ENCODE results near the gene KBTBD13. TPM values are rescaled to one million over a fixed set of nuclear protein-coding genes. Genes with fewer than 3 reads are reported as not detected.

The KBTBD13 gene
- total and polyA plus RNA-seq, 4 experiments from 2014 or later: not detected

DNA sequence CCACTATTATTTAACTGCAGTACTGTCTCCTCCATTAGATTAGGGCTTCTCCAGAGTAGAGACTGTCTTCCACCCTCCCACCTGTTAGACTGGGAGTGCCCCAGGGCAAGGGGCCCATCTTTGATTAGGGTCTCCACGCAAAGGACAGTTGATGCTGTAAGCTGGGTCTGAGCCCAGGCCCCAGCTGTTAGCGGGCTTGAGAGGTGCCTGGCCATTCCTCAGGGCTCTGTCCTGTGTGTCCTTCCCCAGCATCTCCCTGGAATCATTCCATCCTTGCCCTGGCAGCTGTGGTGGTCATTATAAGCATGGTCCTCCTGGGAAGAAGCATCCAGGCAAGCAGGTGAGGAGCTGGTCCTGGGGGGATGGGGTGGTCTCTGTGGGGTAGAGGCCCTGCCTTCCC, 25.3 kb upstream of the KBTBD13 start:
- Histone ChIP-seq H3K27ac (ENCODE audit: low read depth, low read length) (no peak overlapping the region), H3K27me3 (ENCODE audit: insufficient read depth, low read length) (no peaks in the 10 kb centered on the region), H3K4me1 (ENCODE audit: insufficient read depth, low read length) (peaks cover 13% of the 10 kb centered on the region), H3K9me3 (ENCODE audit: control insufficient read depth in 1 of 2, low read length in 2 of 2) (no peaks in the 10 kb centered on the region), H3K4me3 (ENCODE audit: low read length in 2 of 2) (no peak overlapping the region), H3K36me3 (ENCODE audit: insufficient read depth, low read length) (no peaks in the 10 kb centered on the region)
- Mint-ChIP-seq H3K4me1 (peaks cover 4 to 16% (median 10%) of the 10 kb centered on the region in 4 donors), H3K27ac (peak overlapping the region in 1 of 7 donors; percentile 22), H3K4me3 (no peak overlapping the region), H3K27me3 (peaks cover 0 to 2% of the 10 kb centered on the region in 2 donors), H3K36me3 (no peaks in the 10 kb centered on the region), H3K9me3 (no peaks in the 10 kb centered on the region)
- no peak for DNase-seq
- intact Hi-C loops (cut with micrococcal nuclease): no loop called here
- ChIA-PET CTCF (ENCODE audit: partially characterized antibody) (no interaction called here), POLR2A (ENCODE audit: partially characterized antibody) (no interaction called here)

- Mint-ChIP-seq H3K36me3 (no peaks in the 10 kb centered on the region), H3K4me3 (no peak overlapping the region), H3K27me3 (peaks cover 0 to 2% of the 10 kb centered on the region in 2 donors), H3K27ac (no peak overlapping the region), H3K4me1 (peaks cover 4 to 16% (median 10%) of the 10 kb centered on the region in 4 donors), H3K9me3 (no peaks in the 10 kb centered on the region)
- POLR2A ChIA-PET (ENCODE audit: partially characterized antibody): interaction anchor here (1.2 kb wide), 1 partner anchor 252 kb away, joined by 3 read pairs; the partner anchor contains the start of gene RNU5B-1
- no peaks in the 10 kb centered on the region for H3K27me3 ChIP-seq (ENCODE audit: insufficient read depth, low read length)
- DNase-seq: no peak
- no peaks in the 10 kb centered on the region for H3K9me3 ChIP-seq (ENCODE audit: control insufficient read depth in 1 of 2, low read length in 2 of 2)
- CTCF ChIA-PET (ENCODE audit: partially characterized antibody): interaction anchor here (0.9 to 1.4 kb wide), 2 partner anchors 17 to 245 kb away, joined by 3 to 4 read pairs; no protein-coding TSS in a partner anchor
- H3K4me1 ChIP-seq (ENCODE audit: insufficient read depth, low read length): peaks cover 13% of the 10 kb centered on the region
- H3K4me3 ChIP-seq (ENCODE audit: low read length in 2 of 2): no peak overlapping the region
- no peaks in the 10 kb centered on the region for H3K36me3 ChIP-seq (ENCODE audit: insufficient read depth, low read length)
- intact Hi-C loops (cut with micrococcal nuclease): no loop called here
- no peak overlapping the region for H3K27ac ChIP-seq (ENCODE audit: low read depth, low read length)
Observed at GRCh38 chr15:65052956-65053355, 23.6 kb upstream of the KBTBD13 start.

- peaks cover 2 to 9% (median 7%) of the 10 kb centered on the region in 4 donors for H3K4me1 Mint-ChIP-seq
- H3K36me3 Mint-ChIP-seq: no peaks in the 10 kb centered on the region
- Histone ChIP-seq H3K9me3 (ENCODE audit: control insufficient read depth in 1 of 2, low read length in 2 of 2) (no peaks in the 10 kb centered on the region), H3K4me1 (ENCODE audit: insufficient read depth, low read length) (peaks cover 6% of the 10 kb centered on the region), H3K27me3 (ENCODE audit: insufficient read depth, low read length) (peaks cover under 1% of the 10 kb centered on the region), H3K36me3 (ENCODE audit: insufficient read depth, low read length) (no peaks in the 10 kb centered on the region), H3K4me3 (ENCODE audit: low read length in 2 of 2) (no peak overlapping the region), H3K27ac (ENCODE audit: low read depth, low read length) (no peak overlapping the region)
- no peaks in the 10 kb centered on the region for H3K9me3 Mint-ChIP-seq
- no peak overlapping the region for H3K27ac Mint-ChIP-seq
- ChIA-PET POLR2A (ENCODE audit: partially characterized antibody) (no interaction called here), CTCF (ENCODE audit: partially characterized antibody) (interaction anchor here (1.1 to 1.2 kb wide), 3 partner anchors 8 to 331 kb away, joined by 3 to 5 read pairs (median 4); no protein-coding TSS in a partner anchor)
- H3K27me3 Mint-ChIP-seq: no peaks in the 10 kb centered on the region
- no peak overlapping the region for H3K4me3 Mint-ChIP-seq
- intact Hi-C loops (cut with micrococcal nuclease): no loop called here
- DNase-seq: peak in 4 of 5 donors; percentile 26 to 36 (median 29)
Observed at GRCh38 chr15:65054333-65055200, 22.0 kb upstream of the KBTBD13 start.

DNA sequence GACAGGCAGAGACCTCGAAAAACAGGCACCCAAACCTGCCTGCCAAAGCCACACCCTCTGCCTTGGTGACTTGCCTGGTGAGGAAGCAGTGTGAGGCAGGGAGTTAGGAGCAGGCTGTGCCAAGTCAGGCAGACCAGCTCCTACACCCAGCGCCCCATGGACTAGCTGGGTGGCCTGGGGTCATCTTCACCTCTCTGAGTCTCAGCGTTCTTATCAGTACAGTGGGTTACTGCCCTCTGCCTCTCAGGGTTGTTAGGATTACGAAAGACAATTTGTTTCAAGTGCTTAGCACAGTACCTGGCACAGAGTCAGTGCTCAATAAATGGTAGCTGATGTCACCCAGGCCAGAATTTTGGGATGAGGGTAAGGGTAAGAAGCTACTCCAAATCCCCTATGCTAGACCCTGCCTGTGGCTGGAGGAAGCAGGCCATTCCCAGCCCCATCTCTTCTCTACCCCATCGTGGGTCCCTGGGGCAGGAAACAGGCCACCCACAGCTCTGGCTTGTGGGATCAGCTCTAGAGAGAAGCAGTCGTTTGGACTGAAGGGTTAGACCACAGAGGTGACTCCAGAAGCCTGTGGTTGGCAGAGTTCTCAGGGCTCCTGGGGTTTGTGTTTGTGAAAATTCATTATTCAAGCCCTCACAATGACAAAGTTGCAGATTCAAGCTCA, 21.2 kb upstream of the KBTBD13 start:
- Histone ChIP-seq H3K36me3 (ENCODE audit: insufficient read depth, low read length) (no peaks in the 10 kb centered on the region), H3K4me3 (ENCODE audit: low read length in 2 of 2) (no peak overlapping the region), H3K4me1 (ENCODE audit: insufficient read depth, low read length) (no peaks in the 10 kb centered on the region), H3K27me3 (ENCODE audit: insufficient read depth, low read length) (peaks cover 3% of the 10 kb centered on the region), H3K9me3 (ENCODE audit: control insufficient read depth in 1 of 2, low read length in 2 of 2) (no peaks in the 10 kb centered on the region), H3K27ac (ENCODE audit: low read depth, low read length) (no peak overlapping the region)
- no peaks in the 10 kb centered on the region for H3K36me3 Mint-ChIP-seq
- DNase-seq: no peak
- H3K4me1 Mint-ChIP-seq: peaks cover 0 to 2% (median under 1%) of the 10 kb centered on the region in 4 donors
- H3K4me3 Mint-ChIP-seq: no peak overlapping the region
- H3K27me3 Mint-ChIP-seq: no peaks in the 10 kb centered on the region
- intact Hi-C loops (cut with micrococcal nuclease): no loop called here
- H3K27ac Mint-ChIP-seq: peak overlapping the region in 2 of 7 donors; percentile 18 to 35
- ChIA-PET POLR2A (ENCODE audit: partially characterized antibody) (no interaction called here), CTCF (ENCODE audit: partially characterized antibody) (interaction anchor here (0.7 to 1.2 kb wide), 4 partner anchors 9 to 330 kb away, joined by 3 to 5 read pairs (median 4); partner anchors contain the start of gene KBTBD13)
- peaks cover 0 to 5% (median under 1%) of the 10 kb centered on the region in 8 donors for H3K9me3 Mint-ChIP-seq

DNA sequence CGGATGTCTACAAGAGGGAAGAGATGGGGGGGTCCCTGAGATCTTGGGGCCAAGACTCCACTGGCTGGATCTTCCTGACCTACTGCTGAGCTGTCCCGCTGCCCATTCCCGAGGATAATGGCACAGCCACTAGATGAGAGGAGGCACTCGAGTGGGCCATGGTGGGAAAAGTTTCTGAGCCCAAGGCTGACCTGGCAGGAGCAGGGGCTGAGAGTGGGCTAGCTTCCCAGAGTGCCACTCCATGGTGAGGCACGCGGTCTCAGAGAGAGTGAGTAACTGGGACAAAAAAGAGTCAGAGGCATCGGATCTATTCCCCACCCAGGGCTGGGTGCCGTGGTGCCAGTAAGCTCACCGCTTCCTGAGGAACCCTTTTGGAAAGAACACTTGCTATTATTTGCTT, 20.4 kb upstream of the KBTBD13 start:
- peak overlapping the region in 1 of 7 donors; percentile 62 for H3K27ac Mint-ChIP-seq
- Histone ChIP-seq H3K9me3 (ENCODE audit: control insufficient read depth in 1 of 2, low read length in 2 of 2) (no peaks in the 10 kb centered on the region), H3K27me3 (ENCODE audit: insufficient read depth, low read length) (peaks cover 3% of the 10 kb centered on the region), H3K4me3 (ENCODE audit: low read length in 2 of 2) (no peak overlapping the region), H3K4me1 (ENCODE audit: insufficient read depth, low read length) (no peaks in the 10 kb centered on the region), H3K27ac (ENCODE audit: low read depth, low read length) (no peak overlapping the region), H3K36me3 (ENCODE audit: insufficient read depth, low read length) (no peaks in the 10 kb centered on the region)
- H3K4me3 Mint-ChIP-seq: peak overlapping the region in 1 of 8 donors; percentile 26
- H3K4me1 Mint-ChIP-seq: no peaks in the 10 kb centered on the region
- no peak for DNase-seq
- H3K36me3 Mint-ChIP-seq: no peaks in the 10 kb centered on the region
- intact Hi-C loops (cut with micrococcal nuclease): no loop called here
- H3K9me3 Mint-ChIP-seq: peaks cover 0 to 6% (median under 1%) of the 10 kb centered on the region in 8 donors
- peaks cover 0 to 1% of the 10 kb centered on the region in 2 donors for H3K27me3 Mint-ChIP-seq
- POLR2A ChIA-PET (ENCODE audit: partially characterized antibody): no interaction called here
- CTCF ChIA-PET (ENCODE audit: partially characterized antibody): no interaction called here

DNA sequence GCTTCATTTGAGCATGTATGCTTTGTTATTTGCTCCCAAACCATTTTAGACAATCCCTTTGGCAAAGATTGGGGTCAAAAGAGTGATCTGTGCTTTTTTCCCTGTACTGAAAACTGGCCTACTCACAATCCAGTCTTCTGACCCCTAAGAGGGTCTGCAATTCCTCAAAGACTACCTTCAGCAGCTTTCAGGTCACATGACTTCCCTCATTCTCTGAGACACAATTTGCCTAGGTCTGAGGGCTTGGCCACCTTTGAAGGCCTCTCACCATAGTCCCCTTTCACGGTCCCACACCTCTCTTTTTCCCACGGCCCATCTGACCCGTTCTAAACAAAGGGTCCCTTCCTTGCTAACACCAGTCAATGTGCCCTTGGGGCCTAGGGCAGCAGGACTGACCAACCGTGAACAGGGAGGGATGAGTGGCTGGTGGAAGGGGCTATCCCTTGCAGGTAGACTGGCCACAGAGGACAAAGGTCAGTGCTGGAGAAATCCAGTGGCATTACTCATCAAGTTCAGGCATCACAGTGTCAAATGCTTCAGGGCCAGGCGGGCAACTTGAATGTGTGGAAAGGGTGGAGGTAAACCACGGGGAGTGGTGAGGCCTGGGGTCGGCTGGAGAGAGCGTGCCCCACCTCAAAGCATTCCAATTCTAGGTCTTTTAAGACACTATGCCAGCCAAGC, 19.5 kb upstream of the KBTBD13 start:
- POLR2A ChIA-PET (ENCODE audit: partially characterized antibody): no interaction called here
- CTCF ChIA-PET (ENCODE audit: partially characterized antibody): no interaction called here
- H3K4me1 Mint-ChIP-seq: no peaks in the 10 kb centered on the region

GRCh38 chr15:65057549-65057940, 19.0 kb upstream of the KBTBD13 start:
- peak overlapping the region in 1 of 7 donors; percentile 20 for H3K27ac Mint-ChIP-seq
- Histone ChIP-seq H3K4me3 (ENCODE audit: low read length in 2 of 2) (no peak overlapping the region), H3K27ac (ENCODE audit: low read depth, low read length) (no peak overlapping the region), H3K27me3 (ENCODE audit: insufficient read depth, low read length) (peaks cover 3% of the 10 kb centered on the region), H3K36me3 (ENCODE audit: insufficient read depth, low read length) (no peaks in the 10 kb centered on the region), H3K4me1 (ENCODE audit: insufficient read depth, low read length) (no peaks in the 10 kb centered on the region), H3K9me3 (ENCODE audit: control insufficient read depth in 1 of 2, low read length in 2 of 2) (no peaks in the 10 kb centered on the region)
- peaks cover 0 to 3% of the 10 kb centered on the region in 2 donors for H3K27me3 Mint-ChIP-seq
- no peak overlapping the region for H3K4me3 Mint-ChIP-seq
- intact Hi-C loops (cut with micrococcal nuclease): no loop called here
- H3K9me3 Mint-ChIP-seq: peaks cover 0 to 6% (median under 1%) of the 10 kb centered on the region in 8 donors
- no peak for DNase-seq
- CTCF ChIA-PET (ENCODE audit: partially characterized antibody): no interaction called here
- no peaks in the 10 kb centered on the region for H3K4me1 Mint-ChIP-seq
- H3K36me3 Mint-ChIP-seq: no peaks in the 10 kb centered on the region
- POLR2A ChIA-PET (ENCODE audit: partially characterized antibody): no interaction called here

More for the DNA sequence above, 19.5 kb upstream of the KBTBD13 start:
- H3K27ac Mint-ChIP-seq: no peak overlapping the region
- Histone ChIP-seq H3K4me3 (ENCODE audit: low read length in 2 of 2) (no peak overlapping the region), H3K27ac (ENCODE audit: low read depth, low read length) (no peak overlapping the region), H3K36me3 (ENCODE audit: insufficient read depth, low read length) (no peaks in the 10 kb centered on the region), H3K9me3 (ENCODE audit: control insufficient read depth in 1 of 2, low read length in 2 of 2) (no peaks in the 10 kb centered on the region), H3K27me3 (ENCODE audit: insufficient read depth, low read length) (peaks cover 3% of the 10 kb centered on the region), H3K4me1 (ENCODE audit: insufficient read depth, low read length) (no peaks in the 10 kb centered on the region)
- intact Hi-C loops (cut with micrococcal nuclease): no loop called here
- H3K4me3 Mint-ChIP-seq: no peak overlapping the region
- H3K27me3 Mint-ChIP-seq: peaks cover 0 to 1% of the 10 kb centered on the region in 2 donors
- no peaks in the 10 kb centered on the region for H3K36me3 Mint-ChIP-seq
- peaks cover 0 to 6% (median under 1%) of the 10 kb centered on the region in 8 donors for H3K9me3 Mint-ChIP-seq
- no peak for DNase-seq
